B cell (primary cell): ENCODE data around the gene TSPO2. TPM values are rescaled to one million over a fixed set of nuclear protein-coding genes. Genes with fewer than 3 reads are reported as not detected.

ENCODE experiments used
- ATAC-seq: fragments of 200-7000 bp; cut with Tn5 transposase; one replicate; pipeline ENCODE4 v1.10.0; 2021; ENCODE audit warnings: low read depth, mild to moderate bottlenecking, moderate number of reproducible peaks, moderate library complexity
- CTCF ChIA-PET: fragments of 350-600 bp; sonication (Branson Sonifier 250); formaldehyde crosslinking; loops from one replicate; lab custom pipeline; 2021; ENCODE audit warnings: antibody characterized with exemption, inconsistent platforms; lab: Charles Lee
- POLR2A ChIA-PET: fragments of 350-600 bp; sonication (Branson Sonifier 250); formaldehyde crosslinking; loops from one replicate; lab custom pipeline; 2021; ENCODE audit warnings: antibody characterized with exemption; lab: Charles Lee
- DNase-seq: peaks from one replicate; pipeline ENCODE4 v3.0.0; 2013
- H2AFZ ChIP-seq: 2 replicates; pipeline ENCODE4 v1.6.1; 2012; ENCODE audit warnings: mild to moderate bottlenecking, low read depth, low read length; ENCODE audit not compliant: insufficient read depth, poor library complexity, severe bottlenecking
- H3K27ac ChIP-seq, 2 donors: 1 replicate in 1 of 2; 2 replicates in 1 of 2; pipeline ENCODE4 v1.5.1; 2012 to 2013; ENCODE audit warnings: low read length in 2 of 2, mild to moderate bottlenecking in 2 of 2, moderate library complexity in 1 of 2
- H3K27me3 ChIP-seq, 4 experiments: fragments of 200-600 bp in 1 of 4; sonication (generic) in 1 of 4; replicated peaks in 1 of 4; 1 replicate in 2 of 4; 2 replicates in 2 of 4; pipeline versions ENCODE4 v1.6.1 to v1.7.0; 2013 to 2016; ENCODE audit warnings: low read length in 3 of 4, mild to moderate bottlenecking in 2 of 4, mixed read lengths in 1 of 4, moderate library complexity in 1 of 4; ENCODE audit not compliant: insufficient read depth in 4 of 4, control insufficient read depth in 3 of 4; ENCODE audit errors: control extremely low read depth in 1 of 4
- H3K36me3 ChIP-seq, 2 experiments: replicated peaks in 1 of 2; 1 replicate in 1 of 2; 2 replicates in 1 of 2; pipeline versions ENCODE4 v1.6.1 to v1.7.1; 2013; ENCODE audit warnings: low read length in 1 of 2; ENCODE audit not compliant: insufficient read depth in 2 of 2, control insufficient read depth in 1 of 2; ENCODE audit errors: control extremely low read depth in 1 of 2, extremely low read depth in 1 of 2
- H3K4me1 ChIP-seq, 2 donors: fragments of 200-600 bp in 1 of 2; sonication (generic) in 1 of 2; 1 replicate in 1 of 2; 2 replicates in 1 of 2; pipeline versions ENCODE4 v1.5.1 to v1.6.1; 2013 to 2017; ENCODE audit warnings: low read length in 2 of 2; ENCODE audit not compliant: control insufficient read depth in 2 of 2, insufficient read depth in 2 of 2
- H3K4me2 ChIP-seq: replicated peaks from 2 replicates; pipeline ENCODE3; 2012; ENCODE audit warnings: mild to moderate bottlenecking, low read depth, low read length; ENCODE audit not compliant: poor library complexity, severe bottlenecking
- H3K4me3 ChIP-seq, 5 experiments: fragments of 200-600 bp in 1 of 5; sonication (generic) in 1 of 5; 1 replicate in 3 of 5; 2 replicates in 2 of 5; pipeline versions ENCODE4 v1.5.1 to v1.7.0; 2011 to 2016; ENCODE audit warnings: low read length in 4 of 5, mild to moderate bottlenecking in 4 of 5, low read depth in 2 of 5, control low read depth in 1 of 5, moderate library complexity in 1 of 5; ENCODE audit not compliant: insufficient read depth in 1 of 5; ENCODE audit errors: control extremely low read depth in 1 of 5, extremely low read depth in 1 of 5
- H3K79me2 ChIP-seq: fragments of 200-600 bp; sonication (generic); one replicate; pipeline ENCODE4 v1.6.0; 2016; ENCODE audit warnings: low read length; ENCODE audit not compliant: control insufficient read depth, insufficient read depth
- H3K9ac ChIP-seq: fragments of 200-600 bp; sonication (generic); 2 replicates; pipeline ENCODE4 v1.6.1; 2017; ENCODE audit warnings: mild to moderate bottlenecking, low read length, moderate library complexity
- H3K9me3 ChIP-seq, 3 donors: one replicate each; pipeline versions ENCODE4 v1.6.1 to v1.7.1; 2013; ENCODE audit warnings: low read length in 2 of 3; ENCODE audit not compliant: control insufficient read depth in 2 of 3, insufficient read depth in 1 of 3; ENCODE audit errors: control extremely low read depth in 1 of 3
- H4K20me1 ChIP-seq: 2 replicates; pipeline ENCODE4 v1.6.0; 2012; ENCODE audit warnings: mild to moderate bottlenecking, low read length; ENCODE audit not compliant: insufficient read depth, control insufficient read depth, poor library complexity, severe bottlenecking
- H3K27ac Mint-ChIP-seq: one replicate; pipeline ENCODE4 v1.8.0; 2021; ENCODE audit warnings: mixed read lengths
- H3K27me3 Mint-ChIP-seq: one replicate; pipeline ENCODE4 v1.8.0; 2021; ENCODE audit warnings: mixed read lengths
- H3K4me1 Mint-ChIP-seq: one replicate; pipeline ENCODE4 v1.8.0; 2021; ENCODE audit warnings: mixed read lengths
- H3K4me3 Mint-ChIP-seq: one replicate; pipeline ENCODE4 v1.8.0; 2021; ENCODE audit warnings: mixed read lengths
- H3K9me3 Mint-ChIP-seq: one replicate; pipeline ENCODE4 v1.8.0; 2022; ENCODE audit warnings: mixed read lengths; ENCODE audit not compliant: insufficient read depth
- CTCF ChIP-seq: fragments of 200-600 bp; IDR thresholded peaks from one replicate; pipeline ENCODE4 v1.8.0; 2022; ENCODE audit warnings: antibody characterized with exemption, mild to moderate bottlenecking
- EZH2 ChIP-seq: IDR thresholded peaks from 2 replicates; pipeline ENCODE4 v1.6.1; 2012; ENCODE audit warnings: borderline replicate concordance, low read depth, mild to moderate bottlenecking, moderate library complexity, low read length; ENCODE audit not compliant: insufficient read depth, poor library complexity, severe bottlenecking
- WGBS: methylation state at CpG from one replicate; pipeline ENCODE4 v1.1.5; 2013; ENCODE audit warnings: missing lambda C conversion rate; ENCODE audit not compliant: insufficient coverage; 5-methylcytosine and 5-hydroxymethylcytosine counted together
- intact Hi-C: fragments of 100-400 bp; cut with micrococcal nuclease; formaldehyde crosslinking; loops from one replicate; pipeline ENCODE4 v1.10.0; 2022
- polyA plus RNA-seq: library from polyadenylated mRNA; depleted of rRNA; stranded (reverse); fragments of >200 nt; gene quantifications from 2 replicates; pipeline ENCODE4 v1.2.3, GENCODE V29; 2012
- total RNA-seq, 2 donors: library from RNA; stranded (reverse); fragments of 120-200 nt in 1 of 2; gene quantifications; 1 replicate in 1 of 2; 2 replicates in 1 of 2; pipeline versions ENCODE4 v1.2.3 to v1.2.4, GENCODE V29; 2013 to 2022

TSPO2 gene
- total and polyA plus RNA-seq, 2 donors (not counting 1 experiment from before 2014, with no cell fraction given), result not detected

- 63% methylated on average over 1 of the region's 2 CpGs for WGBS
- Mint-ChIP-seq H3K4me1 (peaks cover 43% of the 10 kb centered on the region), H3K27me3 (no peaks in the 10 kb centered on the region), H3K9me3 (no peaks in the 10 kb centered on the region), H3K27ac (peak overlapping the region; percentile 75), H3K4me3 (peak overlapping the region; percentile 58)
- H3K27ac ChIP-seq, result peak overlapping the region; percentile 42 to 64
- TF ChIP-seq EZH2 (no peak), CTCF (no peak)
- DNase-seq (peak; percentile 44), ATAC-seq (peak; percentile 47)
- peak overlapping the region; percentile 36 for H2AFZ ChIP-seq
- H3K4me3 ChIP-seq, result peak overlapping the region in 3 of 5 experiments; percentile 5 to 25 (median 13)
- peaks cover 6 to 57% of the 10 kb centered on the region in 2 experiments for H3K36me3 ChIP-seq
- no peaks in the 10 kb centered on the region for H3K9me3 ChIP-seq
- intact Hi-C loops, result no loop called here
- CTCF ChIA-PET, result interaction anchor here (1.6 kb wide), 1 partner anchor 102 kb away, joined by 3 read pairs; no protein-coding TSS in a partner anchor
- no peaks in the 10 kb centered on the region for H4K20me1 ChIP-seq
- POLR2A ChIA-PET, result no interaction called here
- no peaks in the 10 kb centered on the region for H3K27me3 ChIP-seq
- H3K4me2 ChIP-seq, result peak overlapping the region; percentile 60
- H3K4me1 ChIP-seq, result peaks cover 17 to 22% of the 10 kb centered on the region in 2 donors
- H3K9ac ChIP-seq, result peak overlapping the region; percentile 41
- H3K79me2 ChIP-seq, result peaks cover 76% of the 10 kb centered on the region
Observed at GRCh38 chr6:41080621-41081020, 38.4 kb downstream of the TSPO2 start.

- Mint-ChIP-seq H3K9me3 (no peaks in the 10 kb centered on the region), H3K4me3 (no peak overlapping the region), H3K4me1 (peaks cover 32% of the 10 kb centered on the region), H3K27ac (no peak overlapping the region), H3K27me3 (no peaks in the 10 kb centered on the region)
- no peak for TF ChIP-seq CTCF
- no peak for TF ChIP-seq EZH2
- H2AFZ ChIP-seq, result no peak overlapping the region
- H3K4me3 ChIP-seq, result no peak overlapping the region
- H3K79me2 ChIP-seq, result peaks cover 61% of the 10 kb centered on the region
- ATAC-seq, result no peak
- DNase-seq, result no peak
- H3K9me3 ChIP-seq, result no peaks in the 10 kb centered on the region
- no peaks in the 10 kb centered on the region for H3K27me3 ChIP-seq
- POLR2A ChIA-PET, result no interaction called here
- H3K9ac ChIP-seq, result no peak overlapping the region
- CTCF ChIA-PET, result interaction anchor here (0.8 kb wide), 1 partner anchor 224 kb away, joined by 3 read pairs; no protein-coding TSS in a partner anchor
- H4K20me1 ChIP-seq, result peaks cover 18% of the 10 kb centered on the region
- intact Hi-C loops, result no loop called here
- peaks cover 12 to 13% of the 10 kb centered on the region in 2 donors for H3K4me1 ChIP-seq
- no peak overlapping the region for H3K27ac ChIP-seq
- H3K36me3 ChIP-seq, result peaks cover 13 to 72% of the 10 kb centered on the region in 2 experiments
- H3K4me2 ChIP-seq, result no peak overlapping the region
Observed at GRCh38 chr6:41083072-41083471, 40.8 kb downstream of the TSPO2 start.
